ENCODE data around the gene MAPK6. TPM values are rescaled to one million over a fixed set of nuclear protein-coding genes. Genes with fewer than 3 reads are reported as not detected.

The MAPK6 gene
- polyA plus RNA-seq, 1 experiment = 74.3 TPM

DNA sequence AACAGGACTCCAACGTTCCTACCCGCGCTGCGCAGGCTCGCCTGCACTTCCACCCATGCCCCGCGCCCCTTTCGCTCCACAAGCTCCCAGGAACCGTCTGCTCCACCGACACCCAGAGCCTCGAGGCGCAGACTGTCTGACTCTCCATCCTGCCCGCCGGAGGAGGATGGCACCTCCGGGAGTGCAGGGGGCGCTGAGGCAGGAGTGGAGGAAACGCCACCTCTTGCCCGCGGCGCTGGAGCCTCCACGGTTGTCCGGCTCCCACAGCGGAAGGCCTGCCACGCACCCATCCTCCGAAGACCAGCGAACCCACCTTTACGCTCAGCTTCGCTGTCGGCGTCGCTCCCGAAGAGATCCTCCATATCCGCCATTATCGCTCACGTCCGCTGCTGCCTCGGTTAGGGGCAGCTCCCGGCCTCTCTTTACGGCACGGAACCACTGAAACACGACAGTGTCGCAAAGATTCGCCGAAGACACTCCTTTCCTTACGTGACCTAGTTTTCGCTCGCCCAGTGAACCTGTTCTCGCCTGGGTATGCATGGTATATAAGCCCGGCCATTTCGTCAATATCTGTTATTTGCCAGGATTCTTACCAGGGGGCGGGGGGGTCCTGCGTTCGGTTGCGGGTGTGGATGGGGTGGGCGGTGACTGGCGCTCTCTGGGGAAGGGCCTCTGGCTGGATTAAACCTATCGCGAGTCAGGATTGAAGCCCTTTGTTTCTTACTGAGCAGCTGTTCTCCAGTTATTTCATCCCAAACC is 47.5 kb upstream of the MAPK6 start, which contains the start of gene LEO1:
Gene LEO1, minus strand, starts transcription at position 404 of the 759 bp plus-strand sequence. Its CDS starts 33 bp downstream, at position 371.
- CTCF ChIA-PET = interaction anchor here (0.6 to 3.4 kb wide), 10 partner anchors 15 to 258 kb away, joined by 3 to 16 read pairs (median 4); no protein-coding TSS in a partner anchor
- POLR2A ChIA-PET = interaction anchor here (0.7 to 1.2 kb wide), 8 partner anchors 8 to 126 kb away, joined by 3 to 5 read pairs (median 4); no protein-coding TSS in a partner anchor

DNA sequence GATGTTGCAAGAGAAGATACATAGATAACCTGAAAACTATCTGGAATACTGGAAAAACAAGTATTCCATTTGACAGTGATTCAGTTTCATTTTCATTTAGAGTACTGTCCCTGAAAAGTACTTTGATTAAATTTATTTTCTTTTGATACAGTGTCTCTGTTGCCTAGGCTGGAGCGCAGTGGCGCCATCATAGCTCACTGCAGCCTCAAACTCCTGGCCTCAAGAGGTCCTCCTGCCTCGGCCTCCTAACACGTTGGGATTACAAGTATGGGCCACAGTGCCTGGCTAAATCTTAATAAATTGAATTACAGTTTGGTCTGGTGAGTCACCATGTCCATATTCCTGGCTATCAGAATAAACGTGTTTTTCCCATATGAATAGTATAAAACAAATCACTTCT is 45.8 kb upstream of the MAPK6 start:
- Histone ChIP-seq H3K27me3 (ENCODE audit: control insufficient read depth, insufficient read depth, low read length) (no peaks in the 10 kb centered on the region), H3K4me3 (ENCODE audit: low read depth, low read length) (no peak overlapping the region), H3K9me3 (ENCODE audit: control insufficient read depth, insufficient read depth, low read length) (peaks cover 3% of the 10 kb centered on the region; the same call in 1 of the 2 replicates), H3K27ac (ENCODE audit: low read depth, low read length) (no peak overlapping the region)
- ChIA-PET POLR2A (no interaction called here), CTCF (interaction anchor here (1.5 to 3.4 kb wide), 2 partner anchors 104 to 235 kb away, joined by 4 to 16 read pairs; no protein-coding TSS in a partner anchor)
- TF ChIP-seq, protein P1, sequence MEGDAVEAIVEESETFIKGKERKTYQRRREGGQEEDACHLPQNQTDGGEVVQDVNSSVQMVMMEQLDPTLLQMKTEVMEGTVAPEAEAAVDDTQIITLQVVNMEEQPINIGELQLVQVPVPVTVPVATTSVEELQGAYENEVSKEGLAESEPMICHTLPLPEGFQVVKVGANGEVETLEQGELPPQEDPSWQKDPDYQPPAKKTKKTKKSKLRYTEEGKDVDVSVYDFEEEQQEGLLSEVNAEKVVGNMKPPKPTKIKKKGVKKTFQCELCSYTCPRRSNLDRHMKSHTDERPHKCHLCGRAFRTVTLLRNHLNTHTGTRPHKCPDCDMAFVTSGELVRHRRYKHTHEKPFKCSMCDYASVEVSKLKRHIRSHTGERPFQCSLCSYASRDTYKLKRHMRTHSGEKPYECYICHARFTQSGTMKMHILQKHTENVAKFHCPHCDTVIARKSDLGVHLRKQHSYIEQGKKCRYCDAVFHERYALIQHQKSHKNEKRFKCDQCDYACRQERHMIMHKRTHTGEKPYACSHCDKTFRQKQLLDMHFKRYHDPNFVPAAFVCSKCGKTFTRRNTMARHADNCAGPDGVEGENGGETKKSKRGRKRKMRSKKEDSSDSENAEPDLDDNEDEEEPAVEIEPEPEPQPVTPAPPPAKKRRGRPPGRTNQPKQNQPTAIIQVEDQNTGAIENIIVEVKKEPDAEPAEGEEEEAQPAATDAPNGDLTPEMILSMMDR (IDR thresholded peaks at IDR 0.05; ENCODE audit: low read depth, low read length) = no peak
- DNase-seq (ENCODE audit: low read depth, low spot score) = no peak

More for the DNA sequence above, 47.5 kb upstream of the MAPK6 start, which contains the start of gene LEO1:
- Histone ChIP-seq H3K9me3 (ENCODE audit: control insufficient read depth, insufficient read depth, low read length) (peaks cover 13% of the 10 kb centered on the region), H3K27ac (ENCODE audit: low read depth, low read length) (peak within 1 kb of the TSS; percentile 87), H3K4me3 (ENCODE audit: low read depth, low read length) (peak within 1 kb of the TSS; percentile 96), H3K27me3 (ENCODE audit: control insufficient read depth, insufficient read depth, low read length) (no peaks in the 10 kb centered on the region)
- DNase-seq (ENCODE audit: low read depth, low spot score) = peak; percentile 97
- TF ChIP-seq, protein P1 (IDR thresholded peaks at IDR 0.05; ENCODE audit: low read depth, low read length) = peak; percentile 51

DNA sequence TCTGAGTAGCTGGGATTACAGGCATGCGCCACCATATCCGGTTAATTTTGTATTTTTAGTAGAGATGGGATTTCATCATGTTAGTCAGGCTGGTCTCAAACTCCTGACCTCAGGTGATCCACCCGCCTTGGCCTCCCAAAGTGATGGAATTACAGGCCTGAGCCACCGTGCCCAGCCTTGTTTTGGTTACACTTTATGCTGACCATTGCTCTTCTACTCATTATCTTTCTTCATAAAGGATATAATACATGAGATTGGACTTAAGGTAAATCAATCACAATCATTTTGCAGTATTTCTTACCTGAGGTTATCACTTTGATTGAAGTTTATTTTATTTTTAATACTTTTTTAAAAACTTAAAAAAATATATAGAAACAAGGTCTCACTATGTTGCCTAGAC is 45.2 kb upstream of the MAPK6 start:
- ChIA-PET POLR2A (no interaction called here), CTCF (interaction anchor here (0.6 kb wide), 1 partner anchor 255 kb away, joined by 5 read pairs; no protein-coding TSS in a partner anchor)
- Histone ChIP-seq H3K9me3 (ENCODE audit: control insufficient read depth, insufficient read depth, low read length) (no peaks in the 10 kb centered on the region; the same call in 1 of the 2 replicates), H3K4me3 (ENCODE audit: low read depth, low read length) (no peak overlapping the region), H3K27me3 (ENCODE audit: control insufficient read depth, insufficient read depth, low read length) (no peaks in the 10 kb centered on the region), H3K27ac (ENCODE audit: low read depth, low read length) (no peak overlapping the region)
- TF ChIP-seq, protein P1 (IDR thresholded peaks at IDR 0.05; ENCODE audit: low read depth, low read length) = no peak
- no peak for DNase-seq (ENCODE audit: low read depth, low spot score)

DNA sequence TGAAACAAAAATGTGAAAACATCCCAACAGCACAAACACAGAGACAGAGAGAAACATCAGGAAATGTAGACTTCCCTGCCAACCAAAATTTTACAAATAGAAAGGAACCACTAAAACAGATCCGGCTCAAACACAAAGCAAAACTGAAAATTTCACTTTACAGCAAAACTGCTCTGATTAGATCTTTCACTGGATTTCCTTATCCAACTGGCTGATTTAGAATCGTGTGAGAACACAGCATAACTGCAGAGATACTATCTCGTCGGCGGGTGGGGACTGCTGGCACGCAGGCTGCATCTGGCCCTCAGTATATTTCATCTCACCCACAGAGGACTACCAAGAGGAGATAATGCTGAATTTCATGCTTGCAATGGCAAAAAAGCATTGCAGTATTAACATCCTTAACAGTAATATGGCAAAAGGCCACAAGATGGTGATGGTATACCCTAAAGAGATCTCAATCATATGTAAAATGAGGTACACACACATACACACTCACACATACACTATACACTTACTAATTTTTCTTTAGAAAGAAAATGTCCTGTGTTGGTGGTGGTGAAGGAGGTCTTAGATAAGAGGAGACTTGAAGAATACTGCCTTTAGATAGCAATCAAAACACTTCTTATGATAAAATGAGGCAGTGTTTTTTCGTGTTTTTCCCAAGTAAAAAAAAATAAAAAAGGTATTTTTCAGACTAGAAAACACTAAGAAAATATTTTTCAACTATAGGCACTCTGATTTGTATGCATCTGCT is 36.8 kb upstream of the MAPK6 start:
- H3K9me3 ChIP-seq (ENCODE audit: control insufficient read depth, insufficient read depth, low read length) = no peaks in the 10 kb centered on the region
- CTCF ChIA-PET = interaction anchor here (0.7 to 2.9 kb wide), 7 partner anchors 12 to 754 kb away, joined by 3 to 13 read pairs (median 5); no protein-coding TSS in a partner anchor
- no peaks in the 10 kb centered on the region for H3K27me3 ChIP-seq (ENCODE audit: control insufficient read depth, insufficient read depth, low read length)
- H3K27ac ChIP-seq (ENCODE audit: low read depth, low read length) = no peak overlapping the region
- DNase-seq (ENCODE audit: low read depth, low spot score) = peak; percentile 54
- POLR2A ChIA-PET = interaction anchor here (0.6 kb wide), 1 partner anchor 11 kb away, joined by 4 read pairs; the partner anchor contains the start of gene LEO1
- no peak overlapping the region for H3K4me3 ChIP-seq (ENCODE audit: low read depth, low read length)
- TF ChIP-seq, protein P1 (IDR thresholded peaks at IDR 0.05; ENCODE audit: low read depth, low read length) = peak; percentile 72

Measured in AG04450 (cell line).